MM.1S (cell line): ENCODE measurements around the gene ACO1.

Experiments
- DNase-seq: peaks from one replicate; pipeline ENCODE4 v3.0.0-alpha.2; 2015
- H2AFZ ChIP-seq: fragments of 300-600 bp; sonication (generic); 2 replicates; pipeline ENCODE4 v1.6.0; 2016; ENCODE audit warnings: antibody characterized with exemption, low read length
- H3F3A ChIP-seq: fragments of 300-600 bp; sonication (generic); 2 replicates; pipeline ENCODE4 v1.6.1; 2016; ENCODE audit warnings: mild to moderate bottlenecking, antibody characterized with exemption, low read length, moderate library complexity, mixed read lengths; ENCODE audit not compliant: insufficient read depth
- H3K27ac ChIP-seq: fragments of 300-600 bp; sonication (generic); 2 replicates; pipeline ENCODE4 v1.5.1; 2016; ENCODE audit warnings: mild to moderate bottlenecking, low read length
- H3K27me3 ChIP-seq: fragments of 300-600 bp; sonication (generic); replicated peaks from 2 replicates; pipeline ENCODE4 v1.6.0; 2016; ENCODE audit warnings: low read length; ENCODE audit not compliant: insufficient read depth
- H3K36me3 ChIP-seq: fragments of 300-600 bp; sonication (generic); replicated peaks from 2 replicates; pipeline ENCODE4 v1.6.1; 2016; ENCODE audit warnings: mild to moderate bottlenecking, low read length, mixed read lengths; ENCODE audit not compliant: insufficient read depth
- H3K4me1 ChIP-seq: fragments of 300-600 bp; sonication (generic); 2 replicates; pipeline ENCODE4 v1.6.1; 2016; ENCODE audit warnings: low read length, mixed read lengths
- H3K4me2 ChIP-seq: fragments of 300-600 bp; sonication (generic); 2 replicates; pipeline ENCODE4 v1.6.0; 2016; ENCODE audit warnings: low read depth, low read length
- H3K4me3 ChIP-seq: fragments of 300-600 bp; sonication (generic); 2 replicates; pipeline ENCODE4 v1.5.1; 2016; ENCODE audit warnings: low read length, mixed read lengths
- H3K79me2 ChIP-seq: fragments of 300-600 bp; sonication (generic); 2 replicates; pipeline ENCODE4 v1.6.1; 2016; ENCODE audit warnings: mixed run types, low read length, mixed read lengths
- H3K9ac ChIP-seq: fragments of 300-600 bp; sonication (generic); 2 replicates; pipeline ENCODE4 v1.6.1; 2016; ENCODE audit warnings: low read length, mixed read lengths
- H3K9me2 ChIP-seq: fragments of 300-600 bp; sonication (generic); replicated peaks from 2 replicates; pipeline ENCODE4 v1.6.1; 2016; ENCODE audit warnings: mild to moderate bottlenecking, low read length, mixed read lengths; ENCODE audit not compliant: insufficient read depth
- H3K9me3 ChIP-seq: fragments of 300-600 bp; sonication (generic); replicated peaks from 2 replicates; pipeline ENCODE4 v1.6.1; 2016; ENCODE audit warnings: mild to moderate bottlenecking, low read length, mixed read lengths; ENCODE audit not compliant: insufficient read depth
- H4K20me1 ChIP-seq: fragments of 300-600 bp; sonication (generic); 2 replicates; pipeline ENCODE4 v1.6.1; 2016; ENCODE audit warnings: mild to moderate bottlenecking, low read length, moderate library complexity, mixed read lengths; ENCODE audit not compliant: insufficient read depth
- CTCF ChIP-seq: fragments of 300-600 bp; sonication (generic); IDR thresholded peaks from 2 replicates; pipeline ENCODE4 v1.5.1; 2016; ENCODE audit warnings: antibody characterized with exemption, low read length, mixed read lengths
- EZH2 ChIP-seq: fragments of 300-600 bp; sonication (generic); optimal IDR thresholded peaks from 2 replicates; pipeline ENCODE3; 2017; ENCODE audit warnings: low read depth, mild to moderate bottlenecking, antibody characterized with exemption, low read length, mixed read lengths
- EZH2phosphoT487 ChIP-seq: fragments of 300-600 bp; sonication (generic); IDR thresholded peaks from 2 replicates; pipeline ENCODE4 v1.6.1; 2018; ENCODE audit warnings: antibody characterized with exemption, low read length

ACO1 gene

GRCh38 chr9:32419921-32420320 is 35.5 kb downstream of the ACO1 start:
- Histone ChIP-seq H3K27ac (no peak overlapping the region), H3K4me1 (no peaks in the 10 kb centered on the region), H3K9me2 (no peaks in the 10 kb centered on the region), H3K9ac (no peak overlapping the region), H3K36me3 (no peaks in the 10 kb centered on the region), H2AFZ (no peak overlapping the region), H3K4me3 (no peak overlapping the region), H3K79me2 (no peaks in the 10 kb centered on the region), H4K20me1 (no peaks in the 10 kb centered on the region), H3F3A (no peaks in the 10 kb centered on the region), H3K27me3 (no peaks in the 10 kb centered on the region), H3K9me3 (no peaks in the 10 kb centered on the region), H3K4me2 (no peak overlapping the region)
- DNase-seq: no peak
- TF ChIP-seq EZH2phosphoT487: no peak
- no peak for TF ChIP-seq CTCF
- TF ChIP-seq EZH2: no peak

- no peaks in the 10 kb centered on the region for H3K79me2 ChIP-seq
- no peak overlapping the region for H3K4me3 ChIP-seq
- no peak overlapping the region for H3K4me2 ChIP-seq
- DNase-seq: no peak
- no peak overlapping the region for H3K27ac ChIP-seq
- TF ChIP-seq EZH2phosphoT487 (no peak), EZH2 (no peak), CTCF (no peak)
- no peak overlapping the region for H3K9ac ChIP-seq
- H2AFZ ChIP-seq: no peak overlapping the region
- no peaks in the 10 kb centered on the region for H3K27me3 ChIP-seq
- H3K9me3 ChIP-seq: no peaks in the 10 kb centered on the region
- H3K9me2 ChIP-seq: no peaks in the 10 kb centered on the region
- no peaks in the 10 kb centered on the region for H3F3A ChIP-seq
- H4K20me1 ChIP-seq: no peaks in the 10 kb centered on the region
- H3K36me3 ChIP-seq: no peaks in the 10 kb centered on the region
- no peaks in the 10 kb centered on the region for H3K4me1 ChIP-seq
These were observed 37.9 kb downstream of the ACO1 start for GRCh38 chr9:32422237-32422806.

GRCh38 chr9:32423371-32423770 is 38.9 kb downstream of the ACO1 start:
- Histone ChIP-seq H3K36me3 (no peaks in the 10 kb centered on the region), H3K27me3 (no peaks in the 10 kb centered on the region), H3K4me3 (no peak overlapping the region), H3K4me1 (no peaks in the 10 kb centered on the region), H3K9ac (no peak overlapping the region), H3K4me2 (no peak overlapping the region), H3K9me3 (no peaks in the 10 kb centered on the region), H3K9me2 (no peaks in the 10 kb centered on the region), H3K27ac (no peak overlapping the region), H3K79me2 (no peaks in the 10 kb centered on the region), H2AFZ (no peak overlapping the region), H4K20me1 (no peaks in the 10 kb centered on the region), H3F3A (no peaks in the 10 kb centered on the region)
- DNase-seq: no peak
- TF ChIP-seq CTCF (no peak), EZH2 (no peak), EZH2phosphoT487 (no peak)
